ENCODE data around the gene PRKAR1B. TPM values are rescaled to one million over a fixed set of nuclear protein-coding genes. Genes with fewer than 3 reads are reported as not detected.

The PRKAR1B gene
- total and polyA plus RNA-seq, 9 donors = 14.3 to 49.0 (median 34.0) TPM

- Histone ChIP-seq H3K4me3 (no peak overlapping the region), H3K4me1 (ENCODE audit: insufficient read depth) (no peaks in the 10 kb centered on the region), H3K9me3 (no peaks in the 10 kb centered on the region), H3K27me3 (no peaks in the 10 kb centered on the region), H3K27ac (no peak overlapping the region), H3K36me3 (no peaks in the 10 kb centered on the region)
- peak in 2 of 5 donors; percentile 16 to 28 for DNase-seq
- intact Hi-C loops (cut with DNase I) = no loop called here
- WGBS, 3 donors = 91 to 96% (median 95%) methylated on average over 31 of the region's 31 CpGs
- TF ChIP-seq POLR2A (IDR thresholded peaks at IDR 0.05) (no peak), EP300 (IDR thresholded peaks at IDR 0.05) (no peak)
- TF ChIP-seq, protein P1, sequence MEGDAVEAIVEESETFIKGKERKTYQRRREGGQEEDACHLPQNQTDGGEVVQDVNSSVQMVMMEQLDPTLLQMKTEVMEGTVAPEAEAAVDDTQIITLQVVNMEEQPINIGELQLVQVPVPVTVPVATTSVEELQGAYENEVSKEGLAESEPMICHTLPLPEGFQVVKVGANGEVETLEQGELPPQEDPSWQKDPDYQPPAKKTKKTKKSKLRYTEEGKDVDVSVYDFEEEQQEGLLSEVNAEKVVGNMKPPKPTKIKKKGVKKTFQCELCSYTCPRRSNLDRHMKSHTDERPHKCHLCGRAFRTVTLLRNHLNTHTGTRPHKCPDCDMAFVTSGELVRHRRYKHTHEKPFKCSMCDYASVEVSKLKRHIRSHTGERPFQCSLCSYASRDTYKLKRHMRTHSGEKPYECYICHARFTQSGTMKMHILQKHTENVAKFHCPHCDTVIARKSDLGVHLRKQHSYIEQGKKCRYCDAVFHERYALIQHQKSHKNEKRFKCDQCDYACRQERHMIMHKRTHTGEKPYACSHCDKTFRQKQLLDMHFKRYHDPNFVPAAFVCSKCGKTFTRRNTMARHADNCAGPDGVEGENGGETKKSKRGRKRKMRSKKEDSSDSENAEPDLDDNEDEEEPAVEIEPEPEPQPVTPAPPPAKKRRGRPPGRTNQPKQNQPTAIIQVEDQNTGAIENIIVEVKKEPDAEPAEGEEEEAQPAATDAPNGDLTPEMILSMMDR (IDR thresholded peaks at IDR 0.05) = no peak
Observed at GRCh38 chr7:739455-739982, 12.4 kb upstream of the PRKAR1B start.

GRCh38 chr7:738723-739454 is 11.8 kb upstream of the PRKAR1B start:
- intact Hi-C loops (cut with DNase I) = no loop called here
- Histone ChIP-seq H3K36me3 (no peaks in the 10 kb centered on the region), H3K27ac (no peak overlapping the region), H3K9me3 (no peaks in the 10 kb centered on the region), H3K27me3 (no peaks in the 10 kb centered on the region), H3K4me1 (ENCODE audit: insufficient read depth) (no peaks in the 10 kb centered on the region), H3K4me3 (no peak overlapping the region)
- WGBS, 3 donors = 87 to 92% (median 91%) methylated on average over 21 to 23 of the region's 24 CpGs
- peak in 2 of 5 donors; percentile 12 to 30 for DNase-seq
- TF ChIP-seq EP300 (IDR thresholded peaks at IDR 0.05) = no peak
- no peak for TF ChIP-seq POLR2A (IDR thresholded peaks at IDR 0.05)
- TF ChIP-seq, protein P1 (IDR thresholded peaks at IDR 0.05) = no peak

DNA sequence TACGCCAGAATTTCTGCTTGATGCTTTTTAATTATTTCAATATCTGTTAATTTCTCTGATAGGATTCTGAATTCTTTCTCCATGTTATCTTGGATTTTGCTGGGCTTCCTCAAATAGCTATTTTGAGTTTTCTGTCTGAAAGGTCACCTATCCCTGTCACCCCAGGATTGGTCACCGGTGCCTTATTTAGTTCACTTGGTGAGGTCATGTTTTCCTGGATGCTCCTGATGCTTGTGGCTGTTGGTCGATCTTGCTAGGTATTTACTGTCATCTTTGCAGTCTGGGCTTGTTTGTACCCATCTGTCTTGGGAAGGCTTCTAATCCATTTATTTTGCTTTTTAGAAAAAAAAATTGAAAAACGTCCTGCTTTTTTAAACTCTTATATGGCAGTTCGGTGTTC is 11.2 kb upstream of the PRKAR1B start:
- Histone ChIP-seq H3K27ac (no peak overlapping the region), H3K36me3 (no peaks in the 10 kb centered on the region), H3K27me3 (no peaks in the 10 kb centered on the region), H3K4me3 (no peak overlapping the region), H3K4me1 (ENCODE audit: insufficient read depth) (no peaks in the 10 kb centered on the region), H3K9me3 (no peaks in the 10 kb centered on the region)
- intact Hi-C loops (cut with DNase I) = no loop called here
- no peak for TF ChIP-seq EP300 (IDR thresholded peaks at IDR 0.05)
- WGBS, 3 donors = 82 to 86% (median 84%) methylated on average over 5 of the region's 5 CpGs
- DNase-seq = no peak

- Histone ChIP-seq H3K4me1 (ENCODE audit: insufficient read depth) (no peaks in the 10 kb centered on the region), H3K27ac (no peak overlapping the region), H3K27me3 (no peaks in the 10 kb centered on the region), H3K4me3 (no peak overlapping the region), H3K36me3 (no peaks in the 10 kb centered on the region), H3K9me3 (no peaks in the 10 kb centered on the region)
- TF ChIP-seq POLR2A (IDR thresholded peaks at IDR 0.05) (no peak), EP300 (IDR thresholded peaks at IDR 0.05) (no peak)
- TF ChIP-seq, protein P1 (IDR thresholded peaks at IDR 0.05) = no peak
- WGBS, 3 donors = 93 to 99% (median 94%) methylated on average over 11 of the region's 11 CpGs
- DNase-seq = no peak
- intact Hi-C loops (cut with DNase I) = no loop called here
Observed at GRCh38 chr7:734808-735207, 7.7 kb upstream of the PRKAR1B start.

DNA sequence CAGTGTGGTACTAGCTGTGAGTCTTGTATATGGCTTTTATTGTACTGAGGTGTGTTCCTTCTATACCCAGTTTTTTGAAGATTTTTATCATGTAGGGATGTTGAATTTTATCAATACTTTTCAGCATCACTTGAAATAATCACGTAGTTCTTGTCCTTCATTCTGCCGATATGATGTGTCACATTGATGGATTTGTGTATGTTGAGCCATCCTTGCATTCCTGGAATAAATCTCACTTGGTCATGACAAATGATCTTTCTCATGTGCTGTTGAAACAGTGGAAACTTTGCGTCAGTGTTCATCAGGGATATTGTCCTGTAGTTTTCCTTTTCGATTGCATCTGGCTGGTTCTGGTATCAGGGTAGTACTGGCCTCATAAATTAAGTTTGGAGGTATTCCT is 7.1 kb upstream of the PRKAR1B start:
- DNase-seq = no peak
- Histone ChIP-seq H3K4me1 (ENCODE audit: insufficient read depth) (no peaks in the 10 kb centered on the region), H3K27me3 (no peaks in the 10 kb centered on the region), H3K27ac (no peak overlapping the region), H3K9me3 (no peaks in the 10 kb centered on the region), H3K4me3 (no peak overlapping the region), H3K36me3 (no peaks in the 10 kb centered on the region)
- 97 to 99% (median 97%) methylated on average over 4 of the region's 4 CpGs for WGBS, 3 donors
- no peak for TF ChIP-seq EP300 (IDR thresholded peaks at IDR 0.05)
- no peak for TF ChIP-seq POLR2A (IDR thresholded peaks at IDR 0.05)
- TF ChIP-seq, protein P1 (IDR thresholded peaks at IDR 0.05) = no peak
- intact Hi-C loops (cut with DNase I) = no loop called here
